Measurements from ENCODE around the gene SLC2A6. TPM values are rescaled to one million over a fixed set of nuclear protein-coding genes. Genes with fewer than 3 reads are reported as not detected.
A peak's percentile ranks its signal among the peaks of the same experiment; 100 is the strongest.

Gene SLC2A6
- total and polyA plus RNA-seq, 2 experiments from 2014 or later: 2.4 to 8.6 TPM

DNA sequence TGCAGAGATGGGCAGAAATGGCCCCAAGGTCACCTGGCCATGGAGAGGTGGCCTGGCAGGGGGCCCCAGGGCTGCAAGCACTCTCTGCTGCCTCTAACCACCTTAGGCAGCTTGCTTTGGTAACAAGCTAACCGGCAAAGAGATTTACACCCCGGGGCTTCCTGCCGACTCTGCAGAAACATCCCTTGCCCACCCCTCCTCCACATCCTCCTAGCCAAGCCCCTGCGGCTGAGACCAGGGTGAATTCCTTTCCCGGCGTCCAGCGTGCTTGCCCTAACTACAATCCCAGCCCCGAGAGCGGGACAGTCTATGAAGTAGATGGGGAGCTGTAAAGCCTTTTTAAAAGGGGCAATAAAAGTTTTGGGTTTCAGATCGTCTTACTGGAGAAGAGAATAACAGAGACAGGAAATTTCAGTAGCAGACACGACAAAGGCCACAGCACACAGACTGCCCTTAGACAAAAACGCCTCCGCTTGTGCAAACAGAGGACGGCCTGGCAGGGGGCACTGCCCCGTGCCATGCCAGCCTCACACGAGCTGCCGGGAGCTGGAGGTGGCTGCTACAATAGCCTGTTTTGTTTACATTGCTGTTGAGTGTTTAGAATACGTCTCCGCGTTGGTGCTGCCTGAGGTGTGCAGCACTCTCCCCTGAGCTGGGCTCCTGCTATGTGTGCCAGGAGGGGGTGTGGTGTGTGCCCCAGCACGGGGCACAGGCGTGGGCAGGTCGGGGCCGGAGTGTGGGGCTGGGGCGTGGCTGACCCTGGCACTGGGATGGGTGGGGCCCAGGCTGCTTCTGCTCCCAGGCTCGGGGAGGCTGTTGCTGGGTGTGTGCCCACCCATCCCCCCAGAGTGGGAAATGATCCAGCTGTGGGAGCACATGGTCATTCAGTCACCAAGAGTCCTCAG, 30.5 kb upstream of the SLC2A6 start:
- no peaks in the 10 kb centered on the region for H3K36me3 ChIP-seq
- H3K9me3 ChIP-seq (ENCODE audit: low read depth): no peaks in the 10 kb centered on the region
- H3K4me1 ChIP-seq (ENCODE audit: low read depth): peaks cover 8% of the 10 kb centered on the region
- DNase-seq (ENCODE audit: low read depth in 1 of 2, low spot score in 1 of 2): peak; percentile 55 to 63
- H3K27me3 ChIP-seq: no peaks in the 10 kb centered on the region
- TF ChIP-seq, protein P1, sequence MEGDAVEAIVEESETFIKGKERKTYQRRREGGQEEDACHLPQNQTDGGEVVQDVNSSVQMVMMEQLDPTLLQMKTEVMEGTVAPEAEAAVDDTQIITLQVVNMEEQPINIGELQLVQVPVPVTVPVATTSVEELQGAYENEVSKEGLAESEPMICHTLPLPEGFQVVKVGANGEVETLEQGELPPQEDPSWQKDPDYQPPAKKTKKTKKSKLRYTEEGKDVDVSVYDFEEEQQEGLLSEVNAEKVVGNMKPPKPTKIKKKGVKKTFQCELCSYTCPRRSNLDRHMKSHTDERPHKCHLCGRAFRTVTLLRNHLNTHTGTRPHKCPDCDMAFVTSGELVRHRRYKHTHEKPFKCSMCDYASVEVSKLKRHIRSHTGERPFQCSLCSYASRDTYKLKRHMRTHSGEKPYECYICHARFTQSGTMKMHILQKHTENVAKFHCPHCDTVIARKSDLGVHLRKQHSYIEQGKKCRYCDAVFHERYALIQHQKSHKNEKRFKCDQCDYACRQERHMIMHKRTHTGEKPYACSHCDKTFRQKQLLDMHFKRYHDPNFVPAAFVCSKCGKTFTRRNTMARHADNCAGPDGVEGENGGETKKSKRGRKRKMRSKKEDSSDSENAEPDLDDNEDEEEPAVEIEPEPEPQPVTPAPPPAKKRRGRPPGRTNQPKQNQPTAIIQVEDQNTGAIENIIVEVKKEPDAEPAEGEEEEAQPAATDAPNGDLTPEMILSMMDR (IDR thresholded peaks at IDR 0.05; ENCODE audit: low read depth, low read length): no peak
- H3K4me3 ChIP-seq: no peak overlapping the region
- no peak overlapping the region for H3K27ac ChIP-seq

DNA sequence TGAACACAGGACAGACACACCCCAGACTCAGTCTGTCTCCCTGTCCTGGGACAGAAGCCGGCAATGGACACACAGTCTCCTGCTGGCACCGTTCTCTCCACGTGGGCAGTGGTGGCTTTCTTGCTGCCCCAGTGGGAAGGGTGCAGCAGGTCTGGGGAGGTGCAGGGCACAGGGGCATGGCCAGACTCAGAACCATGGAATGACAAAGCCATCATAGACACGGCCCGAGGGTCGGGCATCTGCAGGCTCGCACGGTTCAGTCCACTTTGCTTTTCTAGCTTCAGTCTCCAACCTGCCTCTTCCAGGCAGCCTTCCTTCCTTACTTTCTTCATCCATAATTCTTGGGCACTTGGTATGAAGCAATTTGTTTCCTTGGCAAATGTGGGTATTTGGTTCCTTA, 29.1 kb upstream of the SLC2A6 start:
- Histone ChIP-seq H3K4me3 (no peak overlapping the region), H3K27ac (no peak overlapping the region), H3K36me3 (no peaks in the 10 kb centered on the region), H3K4me1 (ENCODE audit: low read depth) (peaks cover 8% of the 10 kb centered on the region), H3K9me3 (ENCODE audit: low read depth) (no peaks in the 10 kb centered on the region), H3K27me3 (no peaks in the 10 kb centered on the region)
- DNase-seq (ENCODE audit: low read depth in 1 of 2, low spot score in 1 of 2): no peak
- TF ChIP-seq, protein P1 (IDR thresholded peaks at IDR 0.05; ENCODE audit: low read depth, low read length): no peak

DNA sequence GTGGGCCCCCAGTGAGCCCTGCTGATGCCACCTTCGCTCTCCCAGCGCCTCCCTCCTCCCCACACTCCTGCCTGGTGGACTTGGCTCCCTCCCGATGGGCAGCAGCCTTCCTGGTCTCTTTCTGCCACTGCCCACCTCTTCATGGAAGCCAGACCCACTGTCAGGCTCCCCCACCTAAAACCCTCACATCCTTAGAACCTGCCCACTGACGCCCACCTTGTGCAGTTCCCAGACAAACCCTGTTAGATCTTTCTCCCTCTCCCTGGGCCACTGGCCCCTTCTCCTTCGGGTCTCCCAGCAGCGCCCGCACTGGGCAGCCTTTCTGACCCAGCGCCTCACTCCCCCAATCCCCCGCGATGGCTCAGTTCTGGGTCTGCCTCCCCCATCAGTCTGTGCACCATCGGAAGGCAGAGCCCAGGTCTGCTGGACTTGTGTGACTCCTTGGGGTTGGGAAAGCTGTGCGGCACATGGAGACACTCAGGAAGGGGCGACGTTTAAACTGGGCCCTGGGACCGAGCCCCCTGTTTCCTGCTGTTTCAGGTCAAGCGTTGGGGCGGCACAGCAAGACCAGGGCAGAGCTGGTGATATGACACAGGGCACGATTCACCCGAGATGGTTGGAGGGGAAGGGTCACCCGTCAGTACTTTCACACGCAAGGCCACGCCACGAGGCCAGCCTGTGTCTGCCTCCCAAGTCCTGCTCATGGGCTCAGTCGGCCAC, 28.5 kb upstream of the SLC2A6 start:
- H3K4me3 ChIP-seq: no peak overlapping the region
- TF ChIP-seq, protein P1 (IDR thresholded peaks at IDR 0.05; ENCODE audit: low read depth, low read length): no peak
- no peak overlapping the region for H3K27ac ChIP-seq
- no peaks in the 10 kb centered on the region for H3K36me3 ChIP-seq
- DNase-seq (ENCODE audit: low read depth in 1 of 2, low spot score in 1 of 2): no peak
- no peaks in the 10 kb centered on the region for H3K9me3 ChIP-seq (ENCODE audit: low read depth)
- no peaks in the 10 kb centered on the region for H3K27me3 ChIP-seq
- H3K4me1 ChIP-seq (ENCODE audit: low read depth): peaks cover 8% of the 10 kb centered on the region

DNA sequence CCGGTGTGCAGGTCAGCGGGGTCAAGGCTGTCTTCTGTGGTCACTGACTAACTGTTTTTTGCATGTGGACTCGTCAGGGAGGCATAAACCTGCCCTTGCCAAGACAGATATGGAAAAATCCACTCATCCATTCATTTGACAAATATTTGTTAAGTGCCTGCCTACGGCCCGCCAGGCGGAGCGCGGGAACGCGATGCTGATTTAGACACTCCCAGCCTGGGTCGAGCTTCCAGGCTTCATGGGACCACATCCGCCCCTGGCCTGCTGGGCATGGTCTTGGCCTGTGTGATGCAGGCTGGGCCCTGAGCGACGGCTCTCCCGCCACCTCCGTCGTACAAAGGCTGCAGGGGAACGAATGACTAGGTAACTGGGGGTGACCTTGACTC, 27.7 kb upstream of the SLC2A6 start:
- Histone ChIP-seq H3K4me1 (ENCODE audit: low read depth) (peaks cover 8% of the 10 kb centered on the region), H3K27ac (no peak overlapping the region), H3K27me3 (no peaks in the 10 kb centered on the region), H3K9me3 (ENCODE audit: low read depth) (no peaks in the 10 kb centered on the region), H3K4me3 (no peak overlapping the region), H3K36me3 (no peaks in the 10 kb centered on the region)
- DNase-seq (ENCODE audit: low read depth in 1 of 2, low spot score in 1 of 2): peak in 1 of 2 donors; percentile 92
- TF ChIP-seq, protein P1 (IDR thresholded peaks at IDR 0.05; ENCODE audit: low read depth, low read length): peak; percentile 33

DNA sequence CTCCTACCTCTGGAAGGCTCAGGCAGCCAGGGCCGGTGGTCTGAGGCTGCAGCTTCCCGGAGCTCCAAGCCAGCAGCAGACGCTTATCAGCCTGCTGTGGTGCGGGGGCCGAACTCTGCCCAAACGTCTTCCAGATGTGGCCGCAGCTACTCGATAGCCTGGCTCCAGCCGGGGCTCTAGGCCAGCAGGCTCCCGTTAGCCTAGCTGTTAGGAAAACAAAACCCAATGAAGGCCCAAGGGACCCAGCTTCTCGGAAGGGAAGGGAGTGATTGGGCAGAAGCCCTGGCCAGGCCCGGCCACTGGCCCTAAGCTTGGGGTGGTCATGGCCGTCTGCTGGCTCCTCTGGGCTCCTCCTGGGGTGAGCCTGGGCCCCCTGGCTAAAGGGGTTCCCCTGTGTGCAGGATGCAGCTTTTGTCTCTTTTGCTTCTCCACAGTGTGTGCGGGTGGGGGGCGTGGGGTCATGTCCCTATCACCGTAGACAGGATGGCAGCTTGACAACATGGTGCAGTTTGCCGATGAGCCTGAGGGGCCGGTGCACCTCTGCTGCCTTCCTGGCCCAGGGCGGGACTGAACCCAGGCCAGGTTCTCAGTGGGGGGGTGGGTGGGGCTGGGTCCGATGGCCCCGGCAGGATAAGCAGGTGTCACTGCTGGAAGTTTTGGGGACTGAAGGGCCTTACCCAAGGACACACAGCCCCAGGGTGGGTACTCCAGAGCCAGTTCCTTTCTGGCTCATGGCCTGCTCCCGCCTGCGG, 27.2 kb upstream of the SLC2A6 start:
- Histone ChIP-seq H3K27ac (peak overlapping the region; percentile 13), H3K9me3 (ENCODE audit: low read depth) (no peaks in the 10 kb centered on the region), H3K27me3 (no peaks in the 10 kb centered on the region), H3K4me3 (no peak overlapping the region), H3K4me1 (ENCODE audit: low read depth) (peaks cover 8% of the 10 kb centered on the region), H3K36me3 (no peaks in the 10 kb centered on the region)
- TF ChIP-seq, protein P1 (IDR thresholded peaks at IDR 0.05; ENCODE audit: low read depth, low read length): no peak
- DNase-seq (ENCODE audit: low read depth in 1 of 2, low spot score in 1 of 2): peak in 1 of 2 donors; percentile 98
